Ovary (tissue), 9 donors: Measurements from ENCODE around the gene ARFGAP1. TPM values are rescaled to one million over a fixed set of nuclear protein-coding genes. Genes with fewer than 3 reads are reported as not detected.

Experiments
- DNase-seq, 5 donors: peaks; one replicate each; pipeline ENCODE4 v3.0.0-alpha.2; 2019 to 2020
- H3K27ac ChIP-seq, 2 donors: fragments of 200-600 bp; one replicate each; pipeline versions ENCODE4 v1.5.1 to v1.8.0; 2019 to 2022
- H3K27me3 ChIP-seq: fragments of 200-600 bp; one replicate; pipeline ENCODE4 v1.8.0; 2022
- H3K36me3 ChIP-seq: fragments of 200-600 bp; sonication (generic); one replicate; pipeline ENCODE4 v1.5.1; 2019
- H3K4me1 ChIP-seq: one replicate; pipeline ENCODE4 v1.8.1; 2013; ENCODE audit warnings: mild to moderate bottlenecking, moderate library complexity; ENCODE audit not compliant: insufficient read depth
- H3K4me3 ChIP-seq: fragments of 200-600 bp; sonication (generic); one replicate; pipeline ENCODE4 v1.5.1; 2017
- H3K9me3 ChIP-seq, 2 donors: fragments of 200-600 bp in 1 of 2; sonication (generic) in 1 of 2; one replicate each; pipeline versions ENCODE4 v1.5.1 to v1.8.1; 2013 to 2019; ENCODE audit warnings: mild to moderate bottlenecking in 1 of 2, moderate library complexity in 1 of 2
- CTCF ChIP-seq, 3 donors: fragments of 450-650 bp in 2 of 3; fragments of 200-600 bp in 1 of 3; IDR thresholded peaks; one replicate each; pipeline versions ENCODE4 v1.5.1 to v1.8.0; 2016 to 2022; ENCODE audit warnings: antibody characterized with exemption in 3 of 3, mild to moderate bottlenecking in 1 of 3
- EP300 ChIP-seq: sonication (generic); formaldehyde crosslinking; IDR thresholded peaks from one replicate; pipeline ENCODE4 v1.6.1; 2017; ENCODE audit warnings: antibody characterized with exemption
- POLR2A ChIP-seq: fragments of 450-650 bp; IDR thresholded peaks from one replicate; pipeline ENCODE4 v1.6.1; 2017; ENCODE audit warnings: antibody characterized with exemption, mild to moderate bottlenecking, moderate library complexity
- WGBS, 3 donors: extraction: QIAGEN DNeasy Blood & Tissue Kit in 1 of 3; methylation state at CpG; one replicate each; pipeline versions ENCODE4 v1.1.5 to v1.1.7; 2013 to 2017; 5-methylcytosine and 5-hydroxymethylcytosine counted together
- intact Hi-C, 4 donors: fragments of 100-400 bp; cut with DNase I; formaldehyde crosslinking; loops; one replicate each; pipeline versions ENCODE4 v1.11.0 to v1.15.1; 2022 to 2023
- polyA plus RNA-seq, 2 donors: library from polyadenylated mRNA; stranded (reverse); fragments of 200-250 nt in 1 of 2; fragments of 350-450 nt in 1 of 2; fragmentation: Illumina TruSeq in 1 of 2; extraction: RNeasy Lipid Tissue Mini Kit (QIAGEN cat#74804) in 1 of 2; gene quantifications; one replicate each; pipeline ENCODE4 v1.2.3, GENCODE V29; 2013 to 2014
- total RNA-seq, 7 donors: library from RNA; depleted of rRNA in 2 of 7; stranded (reverse); fragments of >200 nt in 2 of 7; fragmentation: NEBNext Ultra II Directional in 3 of 7; extraction: Animal tissue kit (Norgen Biotek cat#: 25700) in 3 of 7; gene quantifications; one replicate each; pipeline versions ENCODE4 v1.1.0 to v1.2.4, GENCODE V29; 2016 to 2023
- donor health status: DM: no; HTN: no; CAD: no; lungs with moderate emphysema.
- donor health status: DM: no; HTN: no; CAD: no.
- donor health status: Bipolar disorder and iron deficiency.
- donor health status: DM: yes; HTN: yes; CAD: no.
- donor health status: DM: no; HTN: no; CAD: no.
- donor health status: DM: yes; HTN: yes; CAD: no.

Gene ARFGAP1
- total and polyA plus RNA-seq, 9 donors, result 18.9 to 80.2 (median 68.7) TPM

- Histone ChIP-seq H3K27me3 (no peaks in the 10 kb centered on the region), H3K36me3 (no peaks in the 10 kb centered on the region), H3K9me3 (no peaks in the 10 kb centered on the region), H3K4me1 (no peaks in the 10 kb centered on the region), H3K4me3 (no peak overlapping the region), H3K27ac (no peak overlapping the region)
- DNase-seq, result no peak
- intact Hi-C loops, result no loop called here
- 54 to 61% (median 57%) methylated on average over 12 of the region's 12 CpGs for WGBS, 3 donors
- TF ChIP-seq EP300 (no peak), POLR2A (no peak), CTCF (IDR thresholded peaks at IDR 0.05) (no peak)
These were observed 6.6 kb upstream of the ARFGAP1 start for GRCh38 chr20:63265891-63266515.

DNA sequence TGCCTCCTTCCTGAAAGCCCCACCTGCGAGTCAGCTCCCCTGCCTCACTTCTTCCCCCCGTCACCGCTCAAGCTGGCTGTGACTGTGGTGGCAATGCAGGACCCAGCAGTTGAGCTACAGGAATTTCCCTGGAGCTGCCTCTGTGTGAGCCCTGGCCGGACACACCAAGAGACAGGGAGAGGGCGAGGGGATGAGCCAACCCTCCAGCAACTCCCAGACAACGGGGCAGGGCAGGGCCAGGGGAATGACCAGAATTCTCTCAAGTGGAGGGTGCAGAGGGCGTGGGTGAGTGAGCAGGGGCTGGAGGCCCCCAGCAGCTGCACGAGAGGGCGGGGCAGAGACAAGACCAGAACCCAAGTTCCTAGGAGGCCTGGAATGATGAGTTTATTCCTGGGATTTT is 4.9 kb upstream of the ARFGAP1 start:
- Histone ChIP-seq H3K27me3 (no peaks in the 10 kb centered on the region), H3K4me1 (peaks cover 2% of the 10 kb centered on the region), H3K9me3 (no peaks in the 10 kb centered on the region), H3K27ac (no peak overlapping the region), H3K36me3 (no peaks in the 10 kb centered on the region), H3K4me3 (no peak overlapping the region)
- DNase-seq, result no peak
- TF ChIP-seq POLR2A (no peak), CTCF (IDR thresholded peaks at IDR 0.05) (no peak)
- 60 to 72% (median 64%) methylated on average over 9 of the region's 9 CpGs for WGBS, 3 donors
- intact Hi-C loops, result no loop called here

DNA sequence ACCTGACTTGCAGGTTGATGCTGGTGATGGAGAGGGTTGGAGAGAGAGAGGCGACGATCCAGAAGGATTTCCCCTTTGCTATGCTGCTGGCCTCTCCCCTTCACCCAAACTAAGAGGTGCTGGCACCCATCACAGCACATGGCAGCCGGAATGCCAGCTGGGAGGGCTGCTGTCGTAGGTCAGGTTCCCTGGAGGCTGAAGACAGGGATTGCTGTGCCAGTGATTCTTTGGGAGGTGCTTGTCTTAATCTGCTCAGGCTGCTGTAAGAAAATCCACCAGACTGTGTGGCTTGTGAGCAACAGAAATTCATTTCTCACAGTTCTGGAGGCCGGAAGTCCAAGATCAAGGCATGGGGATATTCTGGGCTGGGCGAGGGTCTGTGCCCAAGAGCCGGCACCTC is 4.4 kb upstream of the ARFGAP1 start:
- no peak for DNase-seq
- Histone ChIP-seq H3K27me3 (no peaks in the 10 kb centered on the region), H3K9me3 (no peaks in the 10 kb centered on the region), H3K36me3 (no peaks in the 10 kb centered on the region), H3K4me1 (peaks cover 2% of the 10 kb centered on the region), H3K4me3 (no peak overlapping the region), H3K27ac (no peak overlapping the region)
- no peak for TF ChIP-seq CTCF (IDR thresholded peaks at IDR 0.05)
- TF ChIP-seq POLR2A, result no peak
- TF ChIP-seq EP300, result no peak
- intact Hi-C loops, result no loop called here
- WGBS, 3 donors, result 47 to 56% (median 50%) methylated on average over 7 of the region's 7 CpGs

DNA sequence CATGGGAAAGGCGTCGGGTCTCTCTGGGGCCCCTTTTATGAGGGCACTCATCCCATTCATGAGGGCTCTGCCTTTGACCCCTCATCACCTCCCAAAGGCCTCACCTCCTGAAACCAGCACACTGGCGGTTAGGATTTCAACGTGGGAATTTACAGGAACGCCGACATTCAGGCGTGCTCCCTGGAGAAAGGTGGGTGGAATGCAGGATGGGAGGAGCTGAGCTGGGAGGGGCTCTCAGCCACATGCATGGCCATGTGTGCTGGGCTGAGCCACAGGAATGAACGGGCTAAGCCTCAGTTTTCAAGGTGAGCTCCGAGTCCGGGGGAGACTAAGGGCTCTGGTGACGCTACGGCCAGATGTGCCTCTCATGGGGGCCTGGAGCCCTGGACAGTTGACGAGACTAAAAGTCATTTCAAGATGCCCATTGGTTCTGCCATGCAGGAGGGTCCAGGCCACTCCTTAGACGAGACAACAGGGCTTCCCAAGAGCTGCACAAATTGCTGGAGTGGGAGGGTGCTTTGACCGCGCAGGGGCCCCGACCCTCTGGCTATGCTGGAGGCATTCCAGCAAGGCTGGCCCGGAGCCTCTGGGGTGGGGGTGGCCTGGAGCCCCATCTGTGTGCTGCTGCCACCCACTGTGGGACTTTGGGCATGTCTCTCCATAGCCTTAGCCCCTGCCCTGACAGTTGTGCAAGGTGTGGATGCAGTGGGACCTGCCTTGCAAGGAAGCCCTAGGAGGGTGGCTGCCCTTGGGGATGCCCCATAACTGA is 3.8 kb upstream of the ARFGAP1 start:
- no peaks in the 10 kb centered on the region for H3K27me3 ChIP-seq
- no peaks in the 10 kb centered on the region for H3K36me3 ChIP-seq
- H3K4me1 ChIP-seq, result peaks cover 4% of the 10 kb centered on the region
- 7 to 21% (median 9%) methylated on average over 18 of the region's 18 CpGs for WGBS, 3 donors
- no peaks in the 10 kb centered on the region for H3K9me3 ChIP-seq
- no peak for DNase-seq
- no peak overlapping the region for H3K27ac ChIP-seq
- TF ChIP-seq CTCF (IDR thresholded peaks at IDR 0.05), result no peak
- no peak for TF ChIP-seq POLR2A
- no peak for TF ChIP-seq EP300
- intact Hi-C loops, result no loop called here
- H3K4me3 ChIP-seq, result no peak overlapping the region
